ENCODE data around the gene MME.

The MME gene

DNA sequence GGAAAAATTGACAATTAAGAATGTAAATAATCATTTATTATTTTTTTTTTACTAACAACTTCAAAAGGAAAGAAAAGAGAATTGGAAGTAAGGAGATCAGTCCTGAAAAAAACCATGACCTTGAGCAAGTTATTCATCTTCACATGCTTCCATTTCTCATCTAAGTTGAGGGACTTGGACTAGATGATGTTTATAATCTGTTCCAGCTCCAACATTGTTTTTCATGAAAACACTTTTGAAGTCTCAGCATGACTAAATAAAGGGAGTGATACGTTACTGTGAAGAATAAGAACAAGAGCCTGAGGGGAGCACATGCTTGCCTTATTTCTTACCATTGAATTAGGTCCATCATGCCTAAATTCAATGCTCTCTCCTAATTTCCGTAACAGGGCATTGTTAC is 117.7 kb downstream of the MME start:
- Histone ChIP-seq H3K4me3 (ENCODE audit: low read depth, low read length) (no peak overlapping the region), H3K36me3 (no peaks in the 10 kb centered on the region), H3K27me3 (no peaks in the 10 kb centered on the region), H3K4me1 (no peaks in the 10 kb centered on the region), H3K9me3 (no peaks in the 10 kb centered on the region)
- DNase-seq = no peak
- no peak for TF ChIP-seq CTCF (IDR thresholded peaks at IDR 0.05; ENCODE audit: low read depth, low read length)

DNA sequence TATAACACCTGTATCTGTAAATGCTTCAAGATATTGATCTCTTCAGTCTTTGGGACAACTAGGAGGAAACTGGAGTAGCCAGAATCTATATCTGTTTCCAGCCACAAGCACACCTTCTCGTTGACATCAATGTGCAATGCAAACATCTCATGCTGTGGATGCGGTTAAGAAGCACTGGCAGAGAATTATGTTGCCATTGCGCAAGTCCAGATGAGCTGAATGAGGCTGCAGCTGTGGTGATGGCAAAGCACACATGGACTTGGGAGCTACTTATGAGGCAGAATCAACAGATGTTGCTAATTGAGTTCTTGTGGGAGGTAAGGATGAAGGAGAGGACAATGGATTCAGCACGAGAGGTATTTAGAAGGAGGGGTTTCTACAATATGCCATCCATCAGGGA is 122.5 kb downstream of the MME start:
- DNase-seq = no peak
- Histone ChIP-seq H3K4me1 (no peaks in the 10 kb centered on the region), H3K4me3 (ENCODE audit: low read depth, low read length) (no peak overlapping the region), H3K36me3 (no peaks in the 10 kb centered on the region), H3K27me3 (no peaks in the 10 kb centered on the region), H3K9me3 (no peaks in the 10 kb centered on the region)
- TF ChIP-seq CTCF (IDR thresholded peaks at IDR 0.05; ENCODE audit: low read depth, low read length) = no peak

DNA sequence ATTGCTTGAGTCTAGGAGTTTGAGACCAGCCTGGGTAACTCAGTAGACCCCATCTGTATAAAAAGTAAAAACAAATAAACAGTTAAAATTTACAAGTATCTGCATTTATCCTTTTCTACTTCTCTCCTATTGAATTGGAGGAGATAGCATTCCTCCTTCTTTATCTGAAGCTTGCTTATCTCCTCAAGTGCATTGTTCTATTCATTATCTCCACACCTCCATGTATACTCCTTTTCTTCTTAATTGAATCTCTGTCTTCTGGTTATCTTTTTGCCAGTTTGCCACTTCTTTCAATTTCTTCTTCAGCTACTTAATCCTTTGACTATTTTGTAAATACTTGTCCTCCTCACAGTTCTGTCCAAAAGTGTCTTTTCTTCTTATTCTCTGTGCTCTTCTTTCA is 124.7 kb downstream of the MME start:
- no peaks in the 10 kb centered on the region for H3K36me3 ChIP-seq
- DNase-seq = no peak
- H3K27me3 ChIP-seq = no peaks in the 10 kb centered on the region
- TF ChIP-seq CTCF (IDR thresholded peaks at IDR 0.05; ENCODE audit: low read depth, low read length) = no peak
- H3K9me3 ChIP-seq = no peaks in the 10 kb centered on the region
- no peak overlapping the region for H3K4me3 ChIP-seq (ENCODE audit: low read depth, low read length)
- H3K4me1 ChIP-seq = no peaks in the 10 kb centered on the region

DNA sequence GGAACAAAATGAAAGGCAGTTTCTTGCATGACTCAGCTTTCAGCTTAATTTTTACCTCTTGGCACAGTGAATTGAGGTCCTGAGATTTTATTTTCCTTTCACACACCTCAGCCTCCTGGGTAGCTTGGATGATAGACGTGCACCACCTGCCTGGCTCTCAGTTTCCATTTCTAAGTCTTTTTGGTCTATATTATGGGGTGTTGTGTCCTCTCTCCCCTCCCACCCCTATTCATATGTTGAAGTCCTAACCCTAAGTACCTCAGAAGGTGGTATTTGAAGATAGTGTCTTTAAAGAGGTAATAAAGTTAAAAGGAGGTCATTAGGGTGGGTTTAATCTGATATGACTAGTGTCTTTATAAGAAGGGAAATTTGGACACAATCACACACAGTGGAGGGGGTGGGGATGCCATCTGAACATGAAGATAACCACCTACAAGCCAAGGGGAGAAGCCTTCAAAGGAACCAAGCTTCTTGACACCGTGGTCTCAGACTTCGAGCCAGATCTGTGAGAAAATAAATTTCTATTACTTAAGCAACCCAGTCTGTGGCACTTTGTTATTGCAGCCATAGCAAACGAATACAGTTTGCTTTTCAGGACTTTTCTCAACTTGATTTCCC is 128.2 kb downstream of the MME start:
- Histone ChIP-seq H3K36me3 (no peaks in the 10 kb centered on the region), H3K27me3 (no peaks in the 10 kb centered on the region), H3K4me1 (no peaks in the 10 kb centered on the region), H3K9me3 (no peaks in the 10 kb centered on the region; the same call in 1 of the 2 replicates), H3K4me3 (ENCODE audit: low read depth, low read length) (no peak overlapping the region)
- no peak for TF ChIP-seq CTCF (IDR thresholded peaks at IDR 0.05; ENCODE audit: low read depth, low read length)
- DNase-seq = no peak

DNA sequence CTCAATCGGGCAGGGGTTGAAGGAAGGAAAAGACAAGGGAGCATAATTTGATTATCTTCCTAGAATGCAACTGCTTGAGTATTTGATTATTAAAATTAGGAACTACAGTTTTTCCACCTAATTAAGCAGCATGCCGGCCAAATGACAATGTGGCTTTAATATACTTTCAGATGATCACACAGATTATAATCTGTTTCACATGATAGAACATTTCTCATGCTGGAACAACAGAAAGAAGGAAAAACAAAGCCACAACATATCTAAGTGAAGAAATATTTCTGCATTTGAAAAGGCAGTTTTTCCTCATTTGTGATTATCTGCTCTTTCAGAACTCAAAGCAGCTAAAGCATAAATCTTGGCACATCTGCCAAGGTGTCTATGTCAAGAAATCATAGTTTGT is 130.6 kb downstream of the MME start:
- no peak for DNase-seq
- Histone ChIP-seq H3K9me3 (no peaks in the 10 kb centered on the region; the same call in 1 of the 2 replicates), H3K27me3 (no peaks in the 10 kb centered on the region), H3K4me3 (ENCODE audit: low read depth, low read length) (no peak overlapping the region), H3K36me3 (no peaks in the 10 kb centered on the region), H3K4me1 (no peaks in the 10 kb centered on the region)
- no peak for TF ChIP-seq CTCF (IDR thresholded peaks at IDR 0.05; ENCODE audit: low read depth, low read length)

- no peak overlapping the region for H3K4me3 ChIP-seq (ENCODE audit: low read depth, low read length)
- H3K27me3 ChIP-seq = no peaks in the 10 kb centered on the region
- no peak for DNase-seq
- no peaks in the 10 kb centered on the region for H3K36me3 ChIP-seq
- no peaks in the 10 kb centered on the region for H3K4me1 ChIP-seq
- no peak for TF ChIP-seq CTCF (IDR thresholded peaks at IDR 0.05; ENCODE audit: low read depth, low read length)
- no peaks in the 10 kb centered on the region; the same call in 1 of the 2 replicates for H3K9me3 ChIP-seq
Measured at GRCh38 chr3:155211266-155211665, 131.1 kb downstream of the MME start.

Data from BE2C (cell line).